ENCODE results near the gene AXIN1. TPM values are rescaled to one million over a fixed set of nuclear protein-coding genes. Genes with fewer than 3 reads are reported as not detected.

The AXIN1 gene
- total and polyA plus RNA-seq, 2 donors: 20.0 to 24.1 TPM

DNA sequence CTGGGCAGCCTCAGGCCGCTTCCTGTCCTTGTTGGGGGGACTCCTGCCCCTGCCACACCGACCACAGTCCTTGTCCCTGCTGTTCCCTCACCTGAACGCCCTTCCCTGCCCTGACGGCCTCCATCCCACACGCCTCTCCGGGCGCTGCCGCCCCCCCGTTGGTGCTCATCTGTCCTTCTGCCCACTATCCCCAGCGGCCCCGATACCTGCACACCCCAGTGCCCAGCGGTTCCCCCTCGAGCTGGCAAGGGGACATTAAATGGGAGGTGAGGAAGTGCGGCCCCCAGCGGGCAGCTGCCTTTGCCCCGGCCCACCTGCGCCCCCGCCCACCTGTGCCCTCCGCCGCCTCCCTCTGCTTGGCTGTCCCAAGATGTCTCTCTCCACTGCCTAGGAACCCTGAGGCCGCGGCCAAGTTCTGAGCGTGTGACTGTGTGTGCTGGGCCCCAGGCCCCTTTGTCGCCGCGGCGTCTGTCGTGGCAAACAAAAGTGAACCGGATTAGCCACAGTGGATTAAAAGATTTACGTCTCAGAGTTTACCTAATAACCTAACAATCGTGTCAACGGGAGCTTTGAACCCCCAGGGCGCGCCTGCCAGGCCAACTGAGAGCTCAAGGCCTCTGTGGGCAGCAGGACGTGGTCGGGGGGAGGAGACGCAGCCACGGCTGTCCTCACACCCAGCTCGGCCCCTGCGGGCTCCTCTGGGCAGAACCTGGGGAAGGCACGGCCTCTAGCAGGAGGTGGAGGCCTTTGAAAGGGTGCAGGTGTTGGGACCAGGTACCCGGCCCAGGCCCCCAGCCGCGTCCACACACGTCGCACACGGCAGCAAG, 7.6 kb upstream of the AXIN1 start:
- no peak overlapping the region for H3K27ac ChIP-seq (ENCODE audit: low read depth in 1 of 2, low read length in 1 of 2)
- no peak overlapping the region for H3K4me3 ChIP-seq (ENCODE audit: low read length in 2 of 2)
- H3K27me3 ChIP-seq (ENCODE audit: control insufficient read depth in 2 of 2, insufficient read depth in 1 of 2, low read length in 1 of 2): peaks cover 0 to 27% of the 10 kb centered on the region in 2 donors
- no peak for DNase-seq (ENCODE audit: low read depth in 6 of 9, low spot score in 9 of 9)
- H3K9me3 ChIP-seq (ENCODE audit: control insufficient read depth in 2 of 2, insufficient read depth in 1 of 2, low read length in 1 of 2): peaks cover 0 to 2% of the 10 kb centered on the region in 2 donors
- H3K36me3 ChIP-seq (ENCODE audit: control insufficient read depth in 2 of 2, insufficient read depth in 2 of 2, low read length in 1 of 2): no peaks in the 10 kb centered on the region
- 94% methylated on average over 47 of the region's 47 CpGs for WGBS
- peaks cover 0 to 7% of the 10 kb centered on the region in 2 donors for H3K4me1 ChIP-seq (ENCODE audit: control insufficient read depth in 2 of 2, insufficient read depth in 2 of 2, low read length in 2 of 2)

GRCh38 chr16:359067-359763, 6.7 kb upstream of the AXIN1 start:
- no peak overlapping the region for H3K4me3 ChIP-seq (ENCODE audit: low read length in 2 of 2)
- H3K4me1 ChIP-seq (ENCODE audit: control insufficient read depth in 2 of 2, insufficient read depth in 2 of 2, low read length in 2 of 2): peaks cover 0 to 15% of the 10 kb centered on the region in 2 donors
- peaks cover 0 to 3% of the 10 kb centered on the region in 2 donors for H3K9me3 ChIP-seq (ENCODE audit: control insufficient read depth in 2 of 2, insufficient read depth in 1 of 2, low read length in 1 of 2)
- no peak overlapping the region for H3K27ac ChIP-seq (ENCODE audit: low read depth in 1 of 2, low read length in 1 of 2)
- 91% methylated on average over 19 of the region's 19 CpGs for WGBS
- DNase-seq (ENCODE audit: low read depth in 6 of 9, low spot score in 9 of 9): no peak
- no peaks in the 10 kb centered on the region for H3K36me3 ChIP-seq (ENCODE audit: control insufficient read depth in 2 of 2, insufficient read depth in 2 of 2, low read length in 1 of 2)
- H3K27me3 ChIP-seq (ENCODE audit: control insufficient read depth in 2 of 2, insufficient read depth in 1 of 2, low read length in 1 of 2): peaks cover 0 to 20% of the 10 kb centered on the region in 2 donors

- no peaks in the 10 kb centered on the region for H3K36me3 ChIP-seq (ENCODE audit: control insufficient read depth in 2 of 2, insufficient read depth in 2 of 2, low read length in 1 of 2)
- WGBS: 91% methylated on average over 12 of the region's 12 CpGs
- no peak overlapping the region for H3K27ac ChIP-seq (ENCODE audit: low read depth in 1 of 2, low read length in 1 of 2)
- H3K4me3 ChIP-seq (ENCODE audit: low read length in 2 of 2): no peak overlapping the region
- DNase-seq (ENCODE audit: low read depth in 6 of 9, low spot score in 9 of 9): no peak
- H3K4me1 ChIP-seq (ENCODE audit: control insufficient read depth in 2 of 2, insufficient read depth in 2 of 2, low read length in 2 of 2): peaks cover 3 to 22% of the 10 kb centered on the region in 2 donors
- peaks cover 0 to 1% of the 10 kb centered on the region in 2 donors for H3K27me3 ChIP-seq (ENCODE audit: control insufficient read depth in 2 of 2, insufficient read depth in 1 of 2, low read length in 1 of 2)
- H3K9me3 ChIP-seq (ENCODE audit: control insufficient read depth in 2 of 2, insufficient read depth in 1 of 2, low read length in 1 of 2): peaks cover 0 to 3% of the 10 kb centered on the region in 2 donors
These were observed 4.2 kb upstream of the AXIN1 start for GRCh38 chr16:356741-357140.

- H3K27me3 ChIP-seq (ENCODE audit: control insufficient read depth in 2 of 2, insufficient read depth in 1 of 2, low read length in 1 of 2): no peaks in the 10 kb centered on the region
- H3K9me3 ChIP-seq (ENCODE audit: control insufficient read depth in 2 of 2, insufficient read depth in 1 of 2, low read length in 1 of 2): peaks cover 0 to 3% of the 10 kb centered on the region in 2 donors
- WGBS: 58% methylated on average over 10 of the region's 10 CpGs
- H3K36me3 ChIP-seq (ENCODE audit: control insufficient read depth in 2 of 2, insufficient read depth in 2 of 2, low read length in 1 of 2): no peaks in the 10 kb centered on the region
- peak overlapping the region in 1 of 2 donors; percentile 42 for H3K27ac ChIP-seq (ENCODE audit: low read depth in 1 of 2, low read length in 1 of 2)
- H3K4me3 ChIP-seq (ENCODE audit: low read length in 2 of 2): no peak overlapping the region
- no peak for DNase-seq (ENCODE audit: low read depth in 6 of 9, low spot score in 9 of 9)
- peaks cover 8 to 32% of the 10 kb centered on the region in 2 donors for H3K4me1 ChIP-seq (ENCODE audit: control insufficient read depth in 2 of 2, insufficient read depth in 2 of 2, low read length in 2 of 2)
These were observed 2.5 kb upstream of the AXIN1 start for GRCh38 chr16:354971-355461.

GRCh38 chr16:354291-354881, 1.9 kb upstream of the AXIN1 start:
- Histone ChIP-seq H3K9me3 (ENCODE audit: control insufficient read depth in 2 of 2, insufficient read depth in 1 of 2, low read length in 1 of 2) (peaks cover 0 to 3% of the 10 kb centered on the region in 2 donors), H3K4me3 (ENCODE audit: low read length in 2 of 2) (no peak overlapping the region), H3K27ac (ENCODE audit: low read depth in 1 of 2, low read length in 1 of 2) (peak overlapping the region in 1 of 2 donors; percentile 42), H3K4me1 (ENCODE audit: control insufficient read depth in 2 of 2, insufficient read depth in 2 of 2, low read length in 2 of 2) (peaks cover 8 to 32% of the 10 kb centered on the region in 2 donors), H3K36me3 (ENCODE audit: control insufficient read depth in 2 of 2, insufficient read depth in 2 of 2, low read length in 1 of 2) (peaks cover 0 to under 1% of the 10 kb centered on the region in 2 donors), H3K27me3 (ENCODE audit: control insufficient read depth in 2 of 2, insufficient read depth in 1 of 2, low read length in 1 of 2) (no peaks in the 10 kb centered on the region)
- DNase-seq (ENCODE audit: low read depth in 6 of 9, low spot score in 9 of 9): no peak
- WGBS: 91% methylated on average over 12 of the region's 12 CpGs

GRCh38 chr16:353404-354290, 1.1 kb upstream of the AXIN1 start:
- Histone ChIP-seq H3K9me3 (ENCODE audit: control insufficient read depth in 2 of 2, insufficient read depth in 1 of 2, low read length in 1 of 2) (peaks cover 0 to 3% of the 10 kb centered on the region in 2 donors), H3K36me3 (ENCODE audit: control insufficient read depth in 2 of 2, insufficient read depth in 2 of 2, low read length in 1 of 2) (peaks cover 0 to 3% of the 10 kb centered on the region in 2 donors), H3K27ac (ENCODE audit: low read depth in 1 of 2, low read length in 1 of 2) (peak overlapping the region in 1 of 2 donors; percentile 8), H3K27me3 (ENCODE audit: control insufficient read depth in 2 of 2, insufficient read depth in 1 of 2, low read length in 1 of 2) (no peaks in the 10 kb centered on the region), H3K4me1 (ENCODE audit: control insufficient read depth in 2 of 2, insufficient read depth in 2 of 2, low read length in 2 of 2) (peaks cover 8 to 32% of the 10 kb centered on the region in 2 donors), H3K4me3 (ENCODE audit: low read length in 2 of 2) (peak overlapping the region; percentile 30 to 84)
- DNase-seq (ENCODE audit: low read depth in 6 of 9, low spot score in 9 of 9): no peak
- WGBS: 84% methylated on average over 25 of the region's 25 CpGs

GRCh38 chr16:351804-352520, 561 bp downstream of the AXIN1 start:
- no peaks in the 10 kb centered on the region for H3K27me3 ChIP-seq (ENCODE audit: control insufficient read depth in 2 of 2, insufficient read depth in 1 of 2, low read length in 1 of 2)
- peaks cover 8 to 32% of the 10 kb centered on the region in 2 donors for H3K4me1 ChIP-seq (ENCODE audit: control insufficient read depth in 2 of 2, insufficient read depth in 2 of 2, low read length in 2 of 2)
- peak overlapping the region in 1 of 2 donors; percentile 52 for H3K27ac ChIP-seq (ENCODE audit: low read depth in 1 of 2, low read length in 1 of 2)
- peaks cover 4 to 6% of the 10 kb centered on the region in 2 donors for H3K36me3 ChIP-seq (ENCODE audit: control insufficient read depth in 2 of 2, insufficient read depth in 2 of 2, low read length in 1 of 2)
- DNase-seq (ENCODE audit: low read depth in 6 of 9, low spot score in 9 of 9): peak in 1 of 9 donors; percentile 31
- WGBS: under 1% methylated on average over 95 of the region's 95 CpGs
- H3K4me3 ChIP-seq (ENCODE audit: low read length in 2 of 2): peak overlapping the region; percentile 44 to 84
- H3K9me3 ChIP-seq (ENCODE audit: control insufficient read depth in 2 of 2, insufficient read depth in 1 of 2, low read length in 1 of 2): peaks cover 0 to 3% of the 10 kb centered on the region in 2 donors

- Histone ChIP-seq H3K9me3 (ENCODE audit: control insufficient read depth in 2 of 2, insufficient read depth in 1 of 2, low read length in 1 of 2) (peaks cover 0 to 2% of the 10 kb centered on the region in 2 donors), H3K4me3 (ENCODE audit: low read length in 2 of 2) (no peak overlapping the region), H3K36me3 (ENCODE audit: control insufficient read depth in 2 of 2, insufficient read depth in 2 of 2, low read length in 1 of 2) (peaks cover 16 to 20% of the 10 kb centered on the region in 2 donors), H3K4me1 (ENCODE audit: control insufficient read depth in 2 of 2, insufficient read depth in 2 of 2, low read length in 2 of 2) (peaks cover 8 to 28% of the 10 kb centered on the region in 2 donors), H3K27me3 (ENCODE audit: control insufficient read depth in 2 of 2, insufficient read depth in 1 of 2, low read length in 1 of 2) (no peaks in the 10 kb centered on the region), H3K27ac (ENCODE audit: low read depth in 1 of 2, low read length in 1 of 2) (no peak overlapping the region)
- DNase-seq (ENCODE audit: low read depth in 6 of 9, low spot score in 9 of 9): no peak
- 88% methylated on average over 8 of the region's 8 CpGs for WGBS
These were observed 2.3 kb downstream of the AXIN1 start for GRCh38 chr16:350203-350602.

All from thymus (tissue), 11 donors.